A673 (cell line): Measurements from ENCODE around the gene CYTH4. TPM values are rescaled to one million over a fixed set of nuclear protein-coding genes. Genes with fewer than 3 reads are reported as not detected.

Experiments used
- BruUV-seq: library from RNA; stranded (reverse); fragments of 400-500 nt; replicated peaks from 2 replicates; lab custom pipeline; 2021; lab: Mats Ljungman, UMichigan
- CTCF ChIA-PET: fragments of 300-600 bp; sonication (Branson Sonifier 250); formaldehyde crosslinking; loops from one replicate; lab custom pipeline; 2022; ENCODE audit warnings: antibody characterized with exemption; lab: Charles Lee
- POLR2A ChIA-PET: fragments of 300-600 bp; sonication (Branson Sonifier 250); formaldehyde crosslinking; loops from one replicate; lab custom pipeline; 2022; ENCODE audit warnings: antibody characterized with exemption; ENCODE audit not compliant: low non-redundant PET; lab: Charles Lee
- DNase-seq: peaks from one replicate; pipeline ENCODE4 v3.0.0-alpha.2; 2015; ENCODE audit warnings: low spot score
- H3K27ac ChIP-seq: fragments of 200-600 bp; sonication (generic); 2 replicates; pipeline ENCODE4 v1.5.1; 2016; ENCODE audit warnings: mixed run types, low read depth, mild to moderate bottlenecking, mixed read lengths, antibody characterized with exemption, low read length; ENCODE audit not compliant: poor library complexity, severe bottlenecking
- H3K27me3 ChIP-seq: fragments of 200-600 bp; sonication (generic); replicated peaks from 2 replicates; pipeline ENCODE4 v1.6.1; 2017; ENCODE audit warnings: mixed run types, low read depth, mild to moderate bottlenecking, mixed read lengths, antibody characterized with exemption, low read length; ENCODE audit not compliant: insufficient read depth, poor library complexity
- H3K36me3 ChIP-seq: fragments of 200-600 bp; sonication (generic); 2 replicates; pipeline ENCODE4 v1.6.1; 2016; ENCODE audit warnings: mixed run types, mild to moderate bottlenecking, mixed read lengths, antibody characterized with exemption, low read length; ENCODE audit not compliant: insufficient read depth, poor library complexity, severe bottlenecking
- H3K4me1 ChIP-seq: fragments of 200-600 bp; sonication (generic); 2 replicates; pipeline ENCODE4 v1.6.1; 2017; ENCODE audit warnings: mixed run types, mild to moderate bottlenecking, mixed read lengths, antibody characterized with exemption, low read length; ENCODE audit not compliant: insufficient read depth, poor library complexity, severe bottlenecking
- H3K4me3 ChIP-seq: fragments of 200-600 bp; sonication (generic); 2 replicates; pipeline ENCODE4 v1.5.1; 2016; ENCODE audit warnings: low read depth, mixed run types, mild to moderate bottlenecking, mixed read lengths, low read length; ENCODE audit not compliant: poor library complexity, severe bottlenecking
- H3K9me3 ChIP-seq: fragments of 200-600 bp; sonication (generic); 2 replicates; pipeline ENCODE4 v1.6.1; 2016; ENCODE audit warnings: mixed run types, low read depth, mild to moderate bottlenecking, mixed read lengths, antibody characterized with exemption, low read length; ENCODE audit not compliant: poor library complexity, severe bottlenecking
- EZH2 ChIP-seq: fragments of 200-600 bp; sonication (generic); IDR thresholded peaks from 2 replicates; pipeline ENCODE4 v1.6.1; 2017; ENCODE audit warnings: borderline replicate concordance, low read depth, mild to moderate bottlenecking, mixed read lengths, antibody characterized with exemption, low read length; ENCODE audit not compliant: poor library complexity, severe bottlenecking
- intact Hi-C: fragments of 100-400 bp; cut with micrococcal nuclease; formaldehyde crosslinking; loops from one replicate; pipeline ENCODE4 v1.10.0; 2022; ENCODE audit not compliant: unreplicated experiment
- total RNA-seq: library from RNA; stranded (reverse); gene quantifications from 2 replicates; pipeline ENCODE4 v1.2.3, GENCODE V29; 2021
- TF ChIP-seq, protein P1 (sequence below): fragments of 300-800, 200-600 bp; sonication (generic); conservative IDR thresholded peaks from 2 replicates; pipeline ENCODE4 v1.5.1; 2017; ENCODE audit warnings: low read depth, mild to moderate bottlenecking, antibody characterized with exemption, low read length, moderate library complexity, mixed read lengths

Gene CYTH4
- total RNA-seq, 1 experiment from 2014 or later, result not detected

GRCh38 chr22:37254209-37254866 lies 28.0 kb upstream of the CYTH4 start:
- no peaks in the 10 kb centered on the region for H3K9me3 ChIP-seq
- H3K27me3 ChIP-seq, result no peaks in the 10 kb centered on the region
- no peak overlapping the region for H3K27ac ChIP-seq
- peak; percentile 33 for DNase-seq
- H3K36me3 ChIP-seq, result no peaks in the 10 kb centered on the region
- intact Hi-C loops, result no loop called here
- BruUV-seq, result no TSS peak
- TF ChIP-seq, protein P1, sequence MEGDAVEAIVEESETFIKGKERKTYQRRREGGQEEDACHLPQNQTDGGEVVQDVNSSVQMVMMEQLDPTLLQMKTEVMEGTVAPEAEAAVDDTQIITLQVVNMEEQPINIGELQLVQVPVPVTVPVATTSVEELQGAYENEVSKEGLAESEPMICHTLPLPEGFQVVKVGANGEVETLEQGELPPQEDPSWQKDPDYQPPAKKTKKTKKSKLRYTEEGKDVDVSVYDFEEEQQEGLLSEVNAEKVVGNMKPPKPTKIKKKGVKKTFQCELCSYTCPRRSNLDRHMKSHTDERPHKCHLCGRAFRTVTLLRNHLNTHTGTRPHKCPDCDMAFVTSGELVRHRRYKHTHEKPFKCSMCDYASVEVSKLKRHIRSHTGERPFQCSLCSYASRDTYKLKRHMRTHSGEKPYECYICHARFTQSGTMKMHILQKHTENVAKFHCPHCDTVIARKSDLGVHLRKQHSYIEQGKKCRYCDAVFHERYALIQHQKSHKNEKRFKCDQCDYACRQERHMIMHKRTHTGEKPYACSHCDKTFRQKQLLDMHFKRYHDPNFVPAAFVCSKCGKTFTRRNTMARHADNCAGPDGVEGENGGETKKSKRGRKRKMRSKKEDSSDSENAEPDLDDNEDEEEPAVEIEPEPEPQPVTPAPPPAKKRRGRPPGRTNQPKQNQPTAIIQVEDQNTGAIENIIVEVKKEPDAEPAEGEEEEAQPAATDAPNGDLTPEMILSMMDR, result no peak
- no peak for TF ChIP-seq EZH2
- no peak overlapping the region for H3K4me3 ChIP-seq
- POLR2A ChIA-PET, result no interaction called here
- CTCF ChIA-PET, result interaction anchor here (0.5 kb wide), 1 partner anchor 1500 kb away, joined by 4 read pairs; no protein-coding TSS in a partner anchor
- peaks cover 6% of the 10 kb centered on the region for H3K4me1 ChIP-seq

GRCh38 chr22:37254867-37255233 lies 27.5 kb upstream of the CYTH4 start:
- ChIA-PET POLR2A (no interaction called here), CTCF (interaction anchor here (0.5 kb wide), 1 partner anchor 1499 kb away, joined by 4 read pairs; no protein-coding TSS in a partner anchor)
- no peak for DNase-seq
- Histone ChIP-seq H3K4me1 (peaks cover 8% of the 10 kb centered on the region), H3K27me3 (no peaks in the 10 kb centered on the region), H3K36me3 (no peaks in the 10 kb centered on the region), H3K27ac (no peak overlapping the region), H3K9me3 (no peaks in the 10 kb centered on the region), H3K4me3 (no peak overlapping the region)
- TF ChIP-seq EZH2, result no peak
- TF ChIP-seq, protein P1, result no peak
- BruUV-seq, result no TSS peak
- intact Hi-C loops, result no loop called here

GRCh38 chr22:37255558-37256006 lies 26.7 kb upstream of the CYTH4 start:
- no peaks in the 10 kb centered on the region for H3K27me3 ChIP-seq
- DNase-seq, result no peak
- intact Hi-C loops, result no loop called here
- BruUV-seq, result no TSS peak
- H3K36me3 ChIP-seq, result no peaks in the 10 kb centered on the region
- ChIA-PET POLR2A (no interaction called here), CTCF (interaction anchor here (0.6 kb wide), 1 partner anchor 27 kb away, joined by 8 read pairs; no protein-coding TSS in a partner anchor)
- no peaks in the 10 kb centered on the region for H3K9me3 ChIP-seq
- TF ChIP-seq, protein P1, result no peak
- TF ChIP-seq EZH2, result no peak
- no peak overlapping the region for H3K4me3 ChIP-seq
- no peak overlapping the region for H3K27ac ChIP-seq
- H3K4me1 ChIP-seq, result peaks cover 13% of the 10 kb centered on the region
